Measurements from ENCODE around the gene PLA2G4B. TPM values are rescaled to one million over a fixed set of nuclear protein-coding genes. Genes with fewer than 3 reads are reported as not detected.

PLA2G4B gene
- total RNA-seq, 1 donor from 2014 or later: 1.2 TPM

- no peak overlapping the region for H3K4me3 ChIP-seq (ENCODE audit: low read depth, low read length)
- DNase-seq (ENCODE audit: low read depth): no peak
- TF ChIP-seq, protein P1, sequence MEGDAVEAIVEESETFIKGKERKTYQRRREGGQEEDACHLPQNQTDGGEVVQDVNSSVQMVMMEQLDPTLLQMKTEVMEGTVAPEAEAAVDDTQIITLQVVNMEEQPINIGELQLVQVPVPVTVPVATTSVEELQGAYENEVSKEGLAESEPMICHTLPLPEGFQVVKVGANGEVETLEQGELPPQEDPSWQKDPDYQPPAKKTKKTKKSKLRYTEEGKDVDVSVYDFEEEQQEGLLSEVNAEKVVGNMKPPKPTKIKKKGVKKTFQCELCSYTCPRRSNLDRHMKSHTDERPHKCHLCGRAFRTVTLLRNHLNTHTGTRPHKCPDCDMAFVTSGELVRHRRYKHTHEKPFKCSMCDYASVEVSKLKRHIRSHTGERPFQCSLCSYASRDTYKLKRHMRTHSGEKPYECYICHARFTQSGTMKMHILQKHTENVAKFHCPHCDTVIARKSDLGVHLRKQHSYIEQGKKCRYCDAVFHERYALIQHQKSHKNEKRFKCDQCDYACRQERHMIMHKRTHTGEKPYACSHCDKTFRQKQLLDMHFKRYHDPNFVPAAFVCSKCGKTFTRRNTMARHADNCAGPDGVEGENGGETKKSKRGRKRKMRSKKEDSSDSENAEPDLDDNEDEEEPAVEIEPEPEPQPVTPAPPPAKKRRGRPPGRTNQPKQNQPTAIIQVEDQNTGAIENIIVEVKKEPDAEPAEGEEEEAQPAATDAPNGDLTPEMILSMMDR (conservative IDR thresholded peaks at IDR 0.05; ENCODE audit: low read depth, low read length): no peak
Measured at GRCh38 chr15:41822471-41822870, 16.2 kb upstream of the PLA2G4B start.

- TF ChIP-seq, protein P1 (conservative IDR thresholded peaks at IDR 0.05; ENCODE audit: low read depth, low read length): peak; percentile 12
- DNase-seq (ENCODE audit: low read depth): no peak
- H3K4me3 ChIP-seq (ENCODE audit: low read depth, low read length): no peak overlapping the region
Measured at GRCh38 chr15:41822957-41823356, 15.7 kb upstream of the PLA2G4B start.

DNA sequence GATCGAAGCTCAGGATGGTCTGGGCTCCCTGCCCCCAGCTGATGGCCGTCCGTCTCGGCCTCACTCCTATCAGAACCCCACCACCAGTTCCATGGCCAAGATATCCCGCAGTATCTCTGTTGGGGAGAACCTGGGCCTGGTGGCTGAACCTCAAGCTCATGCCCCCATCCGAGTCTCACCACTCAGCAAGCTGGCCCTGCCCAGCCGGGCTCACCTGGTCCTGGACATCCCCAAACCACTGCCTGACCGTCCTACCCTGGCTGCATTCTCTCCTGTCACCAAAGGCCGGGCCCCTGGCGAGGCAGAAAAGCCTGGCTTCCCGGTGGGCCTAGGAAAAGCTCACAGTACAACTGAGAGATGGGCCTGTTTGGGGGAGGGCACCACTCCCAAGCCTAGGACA lies 15.1 kb upstream of the PLA2G4B start:
- H3K4me3 ChIP-seq (ENCODE audit: low read depth, low read length): no peak overlapping the region
- no peak for DNase-seq (ENCODE audit: low read depth)
- TF ChIP-seq, protein P1 (conservative IDR thresholded peaks at IDR 0.05; ENCODE audit: low read depth, low read length): no peak

DNA sequence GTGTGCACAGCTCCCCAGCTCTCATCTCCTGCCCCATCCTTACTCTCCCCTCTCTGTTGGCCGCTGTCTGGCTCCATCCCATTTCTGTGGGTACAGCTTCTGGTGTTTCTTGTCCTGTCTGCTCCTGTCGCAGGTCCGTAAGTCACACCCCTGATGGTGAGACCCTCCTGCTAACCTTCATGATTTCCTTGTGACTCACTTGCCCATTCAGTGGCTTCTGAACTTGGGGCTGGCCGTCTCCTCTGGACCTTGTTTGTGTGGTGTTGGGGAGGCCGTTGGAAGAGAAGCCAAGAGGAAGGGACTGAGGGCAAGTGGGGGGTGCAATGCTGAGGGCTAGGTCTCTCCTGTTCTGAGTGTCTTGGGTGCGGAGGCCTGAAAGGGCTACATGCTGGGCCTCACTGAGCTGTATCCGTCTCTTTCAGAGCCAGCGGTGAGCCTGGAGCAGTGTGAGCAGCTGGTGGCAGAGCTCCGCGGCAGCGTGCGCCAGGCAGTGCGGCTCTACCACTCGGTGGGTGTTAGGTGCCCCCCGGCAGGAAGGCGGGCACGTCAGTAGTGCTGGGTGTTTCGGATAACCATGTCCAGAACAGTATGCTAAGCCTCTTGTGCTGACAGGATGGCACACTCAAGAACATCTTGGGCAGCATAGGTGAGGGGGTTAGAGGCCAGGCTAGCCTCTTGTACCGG lies 14.4 kb upstream of the PLA2G4B start:
- no peak for DNase-seq (ENCODE audit: low read depth)

GRCh38 chr15:41825145-41825544 lies 13.5 kb upstream of the PLA2G4B start:
- no peak for DNase-seq (ENCODE audit: low read depth)
- TF ChIP-seq, protein P1 (conservative IDR thresholded peaks at IDR 0.05; ENCODE audit: low read depth, low read length): no peak
- H3K4me3 ChIP-seq (ENCODE audit: low read depth, low read length): no peak overlapping the region

More for the DNA sequence above, 14.4 kb upstream of the PLA2G4B start:
- no peak overlapping the region for H3K4me3 ChIP-seq (ENCODE audit: low read depth, low read length)
- TF ChIP-seq, protein P1 (conservative IDR thresholded peaks at IDR 0.05; ENCODE audit: low read depth, low read length): no peak

DNA sequence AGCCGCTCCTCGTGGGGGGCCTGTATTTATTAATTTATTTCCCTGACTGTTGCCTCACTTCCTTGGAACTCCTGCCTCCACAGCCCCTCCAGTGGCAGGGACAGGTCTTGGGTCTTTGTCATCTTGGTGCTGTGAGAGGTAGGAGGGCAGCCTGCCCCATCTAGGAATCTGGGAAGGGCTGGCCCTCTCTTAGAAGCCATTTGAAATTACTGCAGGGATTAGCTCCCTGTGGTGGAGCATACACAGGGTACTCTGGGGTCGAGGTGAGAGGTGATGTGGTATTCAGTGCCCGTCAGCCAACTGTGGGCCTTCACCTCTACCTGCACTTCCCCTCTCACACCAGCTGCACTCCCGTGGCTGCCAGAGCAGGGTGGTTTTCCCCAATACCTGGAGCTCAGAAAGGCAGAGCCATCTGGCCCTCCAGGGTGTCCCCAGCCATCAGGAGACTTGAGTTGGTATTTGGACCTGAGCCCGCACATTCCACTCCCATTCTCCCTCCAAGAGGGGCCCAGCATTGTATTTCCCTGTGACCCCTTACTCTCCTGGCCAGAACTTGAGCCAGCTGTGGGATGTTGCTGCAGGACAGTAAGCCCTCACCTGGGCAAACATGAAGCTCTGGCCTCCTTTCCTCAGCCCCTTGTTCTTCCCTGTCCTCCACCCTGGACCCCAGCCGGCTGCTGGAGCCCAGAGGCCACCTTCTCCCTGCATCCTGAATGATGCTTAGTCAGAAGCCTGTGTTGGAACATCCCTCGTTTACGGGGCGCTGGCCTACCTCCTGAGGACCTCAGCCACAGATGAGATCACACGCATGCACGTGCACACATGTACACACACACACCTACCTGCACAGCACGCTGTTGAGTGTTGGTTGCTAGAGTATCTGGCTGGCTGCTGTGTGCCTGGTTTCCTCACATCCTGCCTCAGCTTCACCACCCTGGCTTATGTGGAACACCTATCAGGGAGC lies 12.8 kb upstream of the PLA2G4B start:
- no peak overlapping the region for H3K4me3 ChIP-seq (ENCODE audit: low read depth, low read length)
- TF ChIP-seq, protein P1 (conservative IDR thresholded peaks at IDR 0.05; ENCODE audit: low read depth, low read length): no peak
- no peak for DNase-seq (ENCODE audit: low read depth)
